ENCODE data around the gene ABAT. TPM values are rescaled to one million over a fixed set of nuclear protein-coding genes. Genes with fewer than 3 reads are reported as not detected.
"Not testable (repeated sequence)": the region's sequence is repeated elsewhere in the genome, so short reads cannot be mapped to it uniquely, and the experiment has no call there.

Gene ABAT
- total RNA-seq, 1 donor from 2014 or later = 9.8 TPM

DNA sequence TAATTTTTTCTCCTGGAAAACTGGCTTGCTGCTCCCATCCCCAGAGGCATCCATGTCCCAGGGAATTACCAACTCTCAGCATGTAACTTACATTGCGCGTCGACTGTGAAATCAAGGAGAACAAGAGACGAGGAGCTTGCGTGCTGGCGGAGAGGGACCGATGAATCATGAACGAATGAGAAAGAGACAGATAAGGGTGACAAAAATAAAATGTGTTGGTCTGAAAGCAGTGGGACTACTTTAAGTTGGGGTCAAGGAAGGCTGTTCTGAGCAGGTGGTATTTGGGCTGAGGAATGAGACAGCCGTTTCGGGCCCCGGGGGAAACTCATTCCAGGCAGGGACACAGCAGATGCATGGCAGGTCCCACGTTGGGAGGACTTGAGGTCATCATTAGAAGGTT is 22.5 kb downstream of the ABAT start:
- H3K36me3 ChIP-seq = no peaks in the 10 kb centered on the region
- ATAC-seq (no peak), DNase-seq (no peak)
- intact Hi-C loops (cut with DNase I) = no loop called here
- no peaks in the 10 kb centered on the region for H3K27me3 ChIP-seq
- no peaks in the 10 kb centered on the region for H3K4me1 ChIP-seq
- TF ChIP-seq, protein P1, sequence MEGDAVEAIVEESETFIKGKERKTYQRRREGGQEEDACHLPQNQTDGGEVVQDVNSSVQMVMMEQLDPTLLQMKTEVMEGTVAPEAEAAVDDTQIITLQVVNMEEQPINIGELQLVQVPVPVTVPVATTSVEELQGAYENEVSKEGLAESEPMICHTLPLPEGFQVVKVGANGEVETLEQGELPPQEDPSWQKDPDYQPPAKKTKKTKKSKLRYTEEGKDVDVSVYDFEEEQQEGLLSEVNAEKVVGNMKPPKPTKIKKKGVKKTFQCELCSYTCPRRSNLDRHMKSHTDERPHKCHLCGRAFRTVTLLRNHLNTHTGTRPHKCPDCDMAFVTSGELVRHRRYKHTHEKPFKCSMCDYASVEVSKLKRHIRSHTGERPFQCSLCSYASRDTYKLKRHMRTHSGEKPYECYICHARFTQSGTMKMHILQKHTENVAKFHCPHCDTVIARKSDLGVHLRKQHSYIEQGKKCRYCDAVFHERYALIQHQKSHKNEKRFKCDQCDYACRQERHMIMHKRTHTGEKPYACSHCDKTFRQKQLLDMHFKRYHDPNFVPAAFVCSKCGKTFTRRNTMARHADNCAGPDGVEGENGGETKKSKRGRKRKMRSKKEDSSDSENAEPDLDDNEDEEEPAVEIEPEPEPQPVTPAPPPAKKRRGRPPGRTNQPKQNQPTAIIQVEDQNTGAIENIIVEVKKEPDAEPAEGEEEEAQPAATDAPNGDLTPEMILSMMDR (IDR thresholded peaks at IDR 0.05) = no peak
- no peak overlapping the region for H3K27ac ChIP-seq
- H3K4me3 ChIP-seq = no peak overlapping the region
- H3K9me3 ChIP-seq = no peaks in the 10 kb centered on the region

DNA sequence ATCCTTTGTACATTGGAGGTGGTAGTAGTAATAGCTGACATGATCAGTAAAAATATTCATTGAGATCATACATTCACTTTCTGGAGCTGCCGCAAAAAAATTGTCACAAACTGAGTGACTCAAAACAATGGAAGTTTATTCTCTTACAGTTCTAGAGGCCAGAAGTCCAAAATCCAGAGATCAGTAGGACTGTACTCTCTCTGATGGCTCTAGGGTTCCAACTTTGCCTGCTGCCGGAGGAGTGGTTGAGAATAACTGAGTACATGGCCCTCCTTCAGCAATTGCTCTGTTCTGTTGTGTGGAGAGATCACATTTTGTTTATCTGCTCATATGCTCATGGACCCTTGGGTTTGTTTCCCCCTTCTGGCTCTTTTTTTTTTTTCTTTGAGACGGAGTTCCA is 23.5 kb downstream of the ABAT start:
- intact Hi-C loops (cut with DNase I) = no loop called here
- ATAC-seq (no peak), DNase-seq (no peak)
- H3K27ac ChIP-seq = no peak overlapping the region
- no peaks in the 10 kb centered on the region for H3K4me1 ChIP-seq
- H3K9me3 ChIP-seq = no peaks in the 10 kb centered on the region
- H3K27me3 ChIP-seq = no peaks in the 10 kb centered on the region
- no peak overlapping the region for H3K4me3 ChIP-seq
- no peaks in the 10 kb centered on the region for H3K36me3 ChIP-seq
- TF ChIP-seq, protein P1 (IDR thresholded peaks at IDR 0.05) = no peak

DNA sequence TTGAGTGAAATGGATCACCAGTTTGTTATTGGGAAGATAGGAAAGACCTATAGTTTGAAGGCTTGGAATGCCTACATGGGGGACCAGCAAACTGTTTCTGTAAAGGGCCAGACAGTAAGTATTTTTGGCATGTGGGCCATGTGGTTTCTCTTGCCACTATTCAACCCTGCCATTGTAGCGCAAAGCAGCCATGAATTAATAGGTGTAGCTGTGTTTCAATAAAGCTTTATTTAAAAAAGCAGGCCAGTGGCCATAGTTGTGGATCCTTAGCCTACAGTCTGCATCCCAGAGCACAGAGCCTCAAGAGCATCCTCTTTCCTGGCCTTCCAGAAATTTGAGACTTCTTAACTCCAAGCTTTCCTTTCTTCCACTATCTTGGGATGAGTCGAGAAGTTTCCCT is 29.3 kb downstream of the ABAT start:
- ATAC-seq = no peak
- TF ChIP-seq, protein P1 (IDR thresholded peaks at IDR 0.05) = no peak

DNA sequence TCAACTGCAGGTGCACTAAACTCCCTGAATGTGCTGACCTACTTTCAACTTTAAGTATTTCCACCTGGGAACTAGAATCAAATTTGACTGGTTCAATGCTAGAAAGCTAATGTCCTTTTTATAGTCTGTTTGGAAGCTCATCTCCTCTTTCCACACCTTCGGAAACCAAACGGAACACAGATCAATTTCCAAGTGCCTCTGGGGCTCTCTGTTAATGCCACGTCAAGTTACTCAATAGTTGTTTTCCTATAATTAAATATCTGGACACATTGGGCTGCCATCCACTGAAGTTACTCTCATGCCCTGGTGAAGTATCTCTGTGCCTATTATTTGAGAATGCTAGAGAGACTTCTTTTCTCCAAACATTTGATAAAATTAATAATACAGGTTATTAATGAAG is 29.7 kb downstream of the ABAT start:
- no peaks in the 10 kb centered on the region for H3K9me3 ChIP-seq
- TF ChIP-seq, protein P1 (IDR thresholded peaks at IDR 0.05) = no peak
- H3K27me3 ChIP-seq = no peaks in the 10 kb centered on the region
- H3K4me3 ChIP-seq = no peak overlapping the region
- intact Hi-C loops (cut with DNase I) = no loop called here
- ATAC-seq (no peak), DNase-seq (no peak)
- H3K4me1 ChIP-seq = no peaks in the 10 kb centered on the region
- H3K36me3 ChIP-seq = no peaks in the 10 kb centered on the region
- no peak overlapping the region for H3K27ac ChIP-seq

More for the DNA sequence above, 29.3 kb downstream of the ABAT start:
- intact Hi-C loops (cut with DNase I) = no loop called here
- DNase-seq = no peak
- Histone ChIP-seq H3K9me3 (no peaks in the 10 kb centered on the region), H3K4me1 (no peaks in the 10 kb centered on the region), H3K36me3 (no peaks in the 10 kb centered on the region), H3K4me3 (no peak overlapping the region), H3K27me3 (no peaks in the 10 kb centered on the region), H3K27ac (no peak overlapping the region)

DNA sequence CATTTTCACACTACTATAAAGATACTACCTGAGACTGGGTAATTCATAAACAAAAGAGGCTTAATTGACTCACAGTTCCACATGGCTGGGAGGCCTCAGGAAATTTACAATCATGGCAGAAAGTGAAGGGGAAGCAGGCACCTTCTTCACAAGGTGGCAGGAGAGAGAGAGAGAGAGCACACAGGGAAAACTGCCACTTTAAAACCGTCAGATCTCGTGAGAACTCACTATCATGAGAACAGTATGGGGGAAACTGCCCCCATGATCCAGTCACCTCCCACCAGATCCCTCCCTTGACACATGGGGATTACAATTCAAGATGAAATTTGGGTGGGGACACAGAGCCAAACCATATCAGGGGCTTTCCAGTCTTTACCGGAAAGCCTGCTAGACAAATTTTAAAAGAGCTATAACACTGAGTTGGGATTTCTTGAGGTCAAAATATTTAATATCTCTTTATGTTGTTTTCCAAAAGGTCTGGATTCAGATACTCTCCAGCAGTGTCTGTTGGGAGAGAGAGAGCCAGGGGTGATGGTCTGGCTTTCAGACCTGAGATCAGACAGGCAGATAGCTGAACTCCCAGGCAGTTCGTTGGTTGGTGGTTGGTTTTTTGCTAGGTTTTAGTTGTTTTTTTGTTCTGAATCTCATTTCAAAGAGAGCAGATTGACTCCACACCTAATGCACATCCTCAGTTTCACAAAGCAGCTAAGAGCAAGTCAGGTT is 30.8 kb downstream of the ABAT start:
- H3K27me3 ChIP-seq; H3K27ac ChIP-seq; ATAC-seq; H3K4me3 ChIP-seq; intact Hi-C loops (cut with DNase I); H3K4me1 ChIP-seq; H3K36me3 ChIP-seq; DNase-seq; H3K9me3 ChIP-seq: not testable (repeated sequence)

DNA sequence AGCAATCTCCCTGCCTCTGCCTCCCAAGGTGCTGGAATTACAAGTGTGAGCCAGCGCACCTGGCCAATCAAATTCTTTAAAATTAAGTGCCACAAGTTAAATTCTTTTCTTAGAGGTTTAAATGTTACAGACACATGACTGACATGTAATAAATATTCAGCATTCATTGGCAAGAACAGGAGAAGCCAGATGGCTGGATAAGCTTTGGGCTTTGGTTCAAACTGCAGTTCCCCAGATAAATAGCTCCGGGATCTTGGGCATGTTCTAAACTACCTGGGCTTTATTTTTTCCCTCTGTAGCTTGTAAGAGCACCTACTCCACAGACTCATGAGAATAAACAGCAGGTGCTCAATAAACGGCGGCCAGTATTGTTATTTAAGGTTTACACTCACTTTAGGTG is 34.1 kb downstream of the ABAT start:
- TF ChIP-seq, protein P1 (IDR thresholded peaks at IDR 0.05) = no peak

More for the DNA sequence above, 34.1 kb downstream of the ABAT start:
- Histone ChIP-seq H3K36me3 (no peaks in the 10 kb centered on the region), H3K27ac (no peak overlapping the region), H3K9me3 (no peaks in the 10 kb centered on the region), H3K4me3 (no peak overlapping the region), H3K4me1 (no peaks in the 10 kb centered on the region), H3K27me3 (no peaks in the 10 kb centered on the region)
- ATAC-seq (no peak), DNase-seq (no peak)
- intact Hi-C loops (cut with DNase I) = no loop called here
